ENCODE results near the gene RIIAD1. TPM values are rescaled to one million over a fixed set of nuclear protein-coding genes. Genes with fewer than 3 reads are reported as not detected.

Gene RIIAD1
- polyA plus RNA-seq, 1 of the 3 experiments (the other 2 are of a cell fraction) = not detected

DNA sequence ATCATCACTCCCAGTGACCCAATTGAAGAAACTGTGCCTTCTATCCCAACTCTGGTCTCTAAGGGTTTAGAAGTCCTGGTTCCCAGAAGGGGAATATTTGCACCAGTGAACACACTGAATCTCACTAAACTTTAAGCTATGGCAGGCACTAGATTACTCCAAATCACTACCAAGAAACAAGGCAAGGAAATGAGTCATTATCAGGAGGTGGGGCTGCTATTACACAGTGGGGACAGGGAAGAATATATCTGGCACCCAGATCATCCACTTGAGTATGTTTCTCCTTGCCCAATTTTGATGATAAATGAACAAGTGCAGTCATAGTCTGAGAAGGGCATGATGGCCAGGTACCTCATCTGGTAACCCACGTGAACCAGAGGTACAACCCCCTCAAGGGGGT lies 35.0 kb downstream of the RIIAD1 start:
- Histone ChIP-seq H3K9me2 (no peaks in the 10 kb centered on the region), H3K9ac (no peak overlapping the region), H3K36me3 (replicated peaks in 1 of 2; ENCODE audit: control insufficient read depth in 1 of 2, insufficient read depth in 2 of 2, low read length in 1 of 2) (peaks cover 23 to 28% of the 10 kb centered on the region in 2 experiments), H2AFZ (ENCODE audit: low read depth) (no peak overlapping the region), H3K4me3 (ENCODE audit: low read depth in 2 of 2, low read length in 1 of 2) (no peak overlapping the region), H4K20me1 (ENCODE audit: insufficient read depth) (no peaks in the 10 kb centered on the region), H3K27me3 (ENCODE audit: insufficient read depth) (no peaks in the 10 kb centered on the region), H3K4me2 (no peak overlapping the region), H3K79me2 (ENCODE audit: insufficient read depth) (no peaks in the 10 kb centered on the region), H3K9me3 (no peaks in the 10 kb centered on the region), H3F3A (replicated peaks; ENCODE audit: insufficient read depth) (no peaks in the 10 kb centered on the region), H3K4me1 (ENCODE audit: control insufficient read depth in 1 of 2, insufficient read depth in 2 of 2, low read depth in 1 of 2, low read length in 1 of 2) (peaks cover 0 to 3% of the 10 kb centered on the region in 2 experiments; a peak in 1 of 4 replicates), H3K27ac (ENCODE audit: low read depth in 2 of 2, low read length in 1 of 2) (no peak overlapping the region)
- CTCF ChIA-PET = interaction anchor here (0.6 kb wide), 1 partner anchor 80 kb away, joined by 4 read pairs; no protein-coding TSS in a partner anchor
- DNase-seq = no peak
- no peak for TF ChIP-seq GATA2 (CRISPR knock-in tag; IDR thresholded peaks at IDR 0.05)
- no peak for TF ChIP-seq RAD21 (IDR thresholded peaks at IDR 0.05; ENCODE audit: low read length)
- TF ChIP-seq, protein P1, sequence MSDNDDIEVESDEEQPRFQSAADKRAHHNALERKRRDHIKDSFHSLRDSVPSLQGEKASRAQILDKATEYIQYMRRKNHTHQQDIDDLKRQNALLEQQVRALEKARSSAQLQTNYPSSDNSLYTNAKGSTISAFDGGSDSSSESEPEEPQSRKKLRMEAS (IDR thresholded peaks at IDR 0.05; ENCODE audit: low read depth) = no peak
- peak; percentile 19; the same call in 1 of the 2 replicates for TF ChIP-seq JUND (IDR thresholded peaks at IDR 0.05)
- TF ChIP-seq FOSL2 (IDR thresholded peaks at IDR 0.05; ENCODE audit: borderline replicate concordance, low read depth) = peak; percentile 40; the same call in 1 of the 2 replicates
- 90% methylated on average over 1 of the region's 1 CpG for WGBS (ENCODE audit: low lambda C conversion rate)
- POLR2A ChIA-PET = no interaction called here

DNA sequence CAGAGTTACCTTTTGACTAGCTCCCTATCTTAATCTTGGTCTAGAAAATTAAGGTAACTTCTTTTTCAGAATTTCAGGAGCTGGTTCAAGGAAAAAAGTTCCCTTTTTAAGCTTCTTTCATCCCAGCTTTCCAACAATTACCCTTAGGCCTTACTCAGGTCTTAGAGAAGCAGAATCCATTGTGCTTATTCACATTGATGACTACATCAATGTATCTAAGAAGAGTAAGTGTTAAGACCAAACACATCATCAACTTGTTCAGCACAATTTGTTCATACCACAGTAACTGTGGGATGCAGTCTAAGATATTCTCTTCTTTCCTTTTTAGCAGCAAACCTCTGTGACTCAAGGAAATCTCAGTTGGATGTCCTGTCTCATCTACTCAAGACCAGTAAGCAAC lies 37.9 kb downstream of the RIIAD1 start:
- H3K27ac ChIP-seq (ENCODE audit: low read depth in 2 of 2, low read length in 1 of 2) = no peak overlapping the region
- H3F3A ChIP-seq (replicated peaks; ENCODE audit: insufficient read depth) = peaks cover 6% of the 10 kb centered on the region
- no peak overlapping the region for H3K4me2 ChIP-seq
- ChIA-PET POLR2A (no interaction called here), CTCF (interaction anchor here (1.3 to 1.8 kb wide), 2 partner anchors 30 to 77 kb away, joined by 4 to 5 read pairs; no protein-coding TSS in a partner anchor)
- no peak for DNase-seq
- peaks cover 3 to 8% of the 10 kb centered on the region in 2 experiments; a peak in 3 of 4 replicates for H3K4me1 ChIP-seq (ENCODE audit: control insufficient read depth in 1 of 2, insufficient read depth in 2 of 2, low read depth in 1 of 2, low read length in 1 of 2)
- H3K9me3 ChIP-seq = no peaks in the 10 kb centered on the region
- H3K36me3 ChIP-seq (replicated peaks in 1 of 2; ENCODE audit: control insufficient read depth in 1 of 2, insufficient read depth in 2 of 2, low read length in 1 of 2) = peaks cover 29 to 37% of the 10 kb centered on the region in 2 experiments
- H3K79me2 ChIP-seq (ENCODE audit: insufficient read depth) = peaks cover 18% of the 10 kb centered on the region
- no peak overlapping the region for H3K4me3 ChIP-seq (ENCODE audit: low read depth in 2 of 2, low read length in 1 of 2)
- H3K27me3 ChIP-seq (ENCODE audit: insufficient read depth) = no peaks in the 10 kb centered on the region
- H3K9me2 ChIP-seq = no peaks in the 10 kb centered on the region
- no peaks in the 10 kb centered on the region for H4K20me1 ChIP-seq (ENCODE audit: insufficient read depth)
- no peak overlapping the region for H2AFZ ChIP-seq (ENCODE audit: low read depth)
- no peak overlapping the region for H3K9ac ChIP-seq
- no peak for TF ChIP-seq RAD21 (IDR thresholded peaks at IDR 0.05; ENCODE audit: low read length)
- no peak for TF ChIP-seq EP300 (IDR thresholded peaks at IDR 0.05; ENCODE audit: borderline replicate concordance in 1 of 2, low read depth in 1 of 2, low read length in 1 of 2)
- no peak for TF ChIP-seq POLR2AphosphoS5 (IDR thresholded peaks at IDR 0.05; ENCODE audit: low read depth, low read length)
- no peak for TF ChIP-seq NRF1 (IDR thresholded peaks at IDR 0.05; ENCODE audit: low read depth, low read length)
- TF ChIP-seq JUND (IDR thresholded peaks at IDR 0.05) = no peak
- TF ChIP-seq SMC3 (IDR thresholded peaks at IDR 0.05; ENCODE audit: low read depth, low read length) = no peak
- no peak for TF ChIP-seq NFIC (IDR thresholded peaks at IDR 0.05; ENCODE audit: borderline replicate concordance)
- TF ChIP-seq TEAD4 (IDR thresholded peaks at IDR 0.05; ENCODE audit: borderline replicate concordance, insufficient read depth) = no peak
- no peak for TF ChIP-seq FOXJ3 (CRISPR knock-in tag; IDR thresholded peaks at IDR 0.05)
- no peak for TF ChIP-seq GATA2 (CRISPR knock-in tag; IDR thresholded peaks at IDR 0.05)
- TF ChIP-seq, protein P2, sequence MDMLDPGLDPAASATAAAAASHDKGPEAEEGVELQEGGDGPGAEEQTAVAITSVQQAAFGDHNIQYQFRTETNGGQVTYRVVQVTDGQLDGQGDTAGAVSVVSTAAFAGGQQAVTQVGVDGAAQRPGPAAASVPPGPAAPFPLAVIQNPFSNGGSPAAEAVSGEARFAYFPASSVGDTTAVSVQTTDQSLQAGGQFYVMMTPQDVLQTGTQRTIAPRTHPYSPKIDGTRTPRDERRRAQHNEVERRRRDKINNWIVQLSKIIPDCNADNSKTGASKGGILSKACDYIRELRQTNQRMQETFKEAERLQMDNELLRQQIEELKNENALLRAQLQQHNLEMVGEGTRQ (IDR thresholded peaks at IDR 0.05; ENCODE audit: borderline replicate concordance, low read depth, low read length) = no peak
- no peak for TF ChIP-seq EZH2phosphoT487 (IDR thresholded peaks at IDR 0.05; ENCODE audit: borderline replicate concordance, low read depth)
- no peak for TF ChIP-seq TAF1 (IDR thresholded peaks at IDR 0.05; ENCODE audit: borderline replicate concordance, low read depth, low read length)
- TF ChIP-seq ELF1 (IDR thresholded peaks at IDR 0.05) = no peak
- TF ChIP-seq SIN3A (IDR thresholded peaks at IDR 0.05; ENCODE audit: borderline replicate concordance, low read depth, low read length) = no peak
- no peak for TF ChIP-seq YY1 (IDR thresholded peaks at IDR 0.05; ENCODE audit: low read depth)

Data from SK-N-SH (cell line).